Measurements from ENCODE around the gene SURF4.
"Not testable (repeated sequence)": the region's sequence is repeated elsewhere in the genome, so short reads cannot be mapped to it uniquely, and the experiment has no call there.

SURF4 gene

GRCh38 chr9:133327834-133328484 is 47.9 kb downstream of the SURF4 start:
- H3K9ac ChIP-seq (ENCODE audit: low read depth in 1 of 2, low read length in 2 of 2), result no peak overlapping the region
- H3K27me3 ChIP-seq (ENCODE audit: control insufficient read depth in 2 of 2, insufficient read depth in 2 of 2, low read length in 2 of 2), result no peaks in the 10 kb centered on the region
- peaks cover 0 to under 1% of the 10 kb centered on the region in 2 donors for H3K4me1 ChIP-seq (ENCODE audit: control insufficient read depth in 2 of 2, insufficient read depth in 2 of 2, low read length in 2 of 2)
- no peaks in the 10 kb centered on the region for H3K9me3 ChIP-seq (ENCODE audit: control insufficient read depth in 2 of 2, low read length in 2 of 2)
- no peak overlapping the region for H3K4me3 ChIP-seq (ENCODE audit: low read length in 2 of 2)
- peaks cover 20 to 23% of the 10 kb centered on the region in 2 donors for H3K36me3 ChIP-seq (ENCODE audit: control insufficient read depth in 2 of 2, insufficient read depth in 2 of 2, low read length in 2 of 2)
- H3K27ac ChIP-seq (ENCODE audit: low read depth in 2 of 2, low read length in 2 of 2), result no peak overlapping the region

- H3K9me3 ChIP-seq (ENCODE audit: control insufficient read depth in 2 of 2, low read length in 2 of 2); H3K9ac ChIP-seq (ENCODE audit: low read depth in 1 of 2, low read length in 2 of 2); H3K27me3 ChIP-seq (ENCODE audit: control insufficient read depth in 2 of 2, insufficient read depth in 2 of 2, low read length in 2 of 2); H3K27ac ChIP-seq (ENCODE audit: low read depth in 2 of 2, low read length in 2 of 2); H3K4me3 ChIP-seq (ENCODE audit: low read length in 2 of 2); H3K4me1 ChIP-seq (ENCODE audit: control insufficient read depth in 2 of 2, insufficient read depth in 2 of 2, low read length in 2 of 2): not testable (repeated sequence)
- H3K36me3 ChIP-seq (ENCODE audit: control insufficient read depth in 2 of 2, insufficient read depth in 2 of 2, low read length in 2 of 2), result peaks cover 11 to 14% of the 10 kb centered on the region in 2 donors
Measured at GRCh38 chr9:133327021-133327420, 48.8 kb downstream of the SURF4 start.

GRCh38 chr9:133323991-133324703 is 51.7 kb downstream of the SURF4 start:
- no peaks in the 10 kb centered on the region for H3K9me3 ChIP-seq (ENCODE audit: control insufficient read depth in 2 of 2, low read length in 2 of 2)
- H3K9ac ChIP-seq (ENCODE audit: low read depth in 1 of 2, low read length in 2 of 2), result no peak overlapping the region
- no peaks in the 10 kb centered on the region for H3K4me1 ChIP-seq (ENCODE audit: control insufficient read depth in 2 of 2, insufficient read depth in 2 of 2, low read length in 2 of 2)
- no peak overlapping the region for H3K4me3 ChIP-seq (ENCODE audit: low read length in 2 of 2)
- no peak overlapping the region for H3K27ac ChIP-seq (ENCODE audit: low read depth in 2 of 2, low read length in 2 of 2)
- H3K36me3 ChIP-seq (ENCODE audit: control insufficient read depth in 2 of 2, insufficient read depth in 2 of 2, low read length in 2 of 2), result no peaks in the 10 kb centered on the region
- H3K27me3 ChIP-seq (ENCODE audit: control insufficient read depth in 2 of 2, insufficient read depth in 2 of 2, low read length in 2 of 2), result no peaks in the 10 kb centered on the region

GRCh38 chr9:133323211-133323610 is 52.6 kb downstream of the SURF4 start:
- Histone ChIP-seq H3K36me3 (ENCODE audit: control insufficient read depth in 2 of 2, insufficient read depth in 2 of 2, low read length in 2 of 2) (no peaks in the 10 kb centered on the region), H3K9ac (ENCODE audit: low read depth in 1 of 2, low read length in 2 of 2) (no peak overlapping the region), H3K4me1 (ENCODE audit: control insufficient read depth in 2 of 2, insufficient read depth in 2 of 2, low read length in 2 of 2) (no peaks in the 10 kb centered on the region), H3K27me3 (ENCODE audit: control insufficient read depth in 2 of 2, insufficient read depth in 2 of 2, low read length in 2 of 2) (no peaks in the 10 kb centered on the region), H3K27ac (ENCODE audit: low read depth in 2 of 2, low read length in 2 of 2) (no peak overlapping the region), H3K9me3 (ENCODE audit: control insufficient read depth in 2 of 2, low read length in 2 of 2) (no peaks in the 10 kb centered on the region), H3K4me3 (ENCODE audit: low read length in 2 of 2) (no peak overlapping the region)

GRCh38 chr9:133322701-133323100 is 53.2 kb downstream of the SURF4 start:
- no peaks in the 10 kb centered on the region for H3K36me3 ChIP-seq (ENCODE audit: control insufficient read depth in 2 of 2, insufficient read depth in 2 of 2, low read length in 2 of 2)
- no peak overlapping the region for H3K27ac ChIP-seq (ENCODE audit: low read depth in 2 of 2, low read length in 2 of 2)
- H3K27me3 ChIP-seq (ENCODE audit: control insufficient read depth in 2 of 2, insufficient read depth in 2 of 2, low read length in 2 of 2), result no peaks in the 10 kb centered on the region
- no peak overlapping the region for H3K4me3 ChIP-seq (ENCODE audit: low read length in 2 of 2)
- no peak overlapping the region for H3K9ac ChIP-seq (ENCODE audit: low read depth in 1 of 2, low read length in 2 of 2)
- H3K4me1 ChIP-seq (ENCODE audit: control insufficient read depth in 2 of 2, insufficient read depth in 2 of 2, low read length in 2 of 2), result no peaks in the 10 kb centered on the region
- no peaks in the 10 kb centered on the region for H3K9me3 ChIP-seq (ENCODE audit: control insufficient read depth in 2 of 2, low read length in 2 of 2)

- Histone ChIP-seq H3K9me3 (ENCODE audit: control insufficient read depth in 2 of 2, low read length in 2 of 2) (no peaks in the 10 kb centered on the region), H3K36me3 (ENCODE audit: control insufficient read depth in 2 of 2, insufficient read depth in 2 of 2, low read length in 2 of 2) (no peaks in the 10 kb centered on the region), H3K4me1 (ENCODE audit: control insufficient read depth in 2 of 2, insufficient read depth in 2 of 2, low read length in 2 of 2) (no peaks in the 10 kb centered on the region), H3K27me3 (ENCODE audit: control insufficient read depth in 2 of 2, insufficient read depth in 2 of 2, low read length in 2 of 2) (no peaks in the 10 kb centered on the region), H3K27ac (ENCODE audit: low read depth in 2 of 2, low read length in 2 of 2) (no peak overlapping the region), H3K9ac (ENCODE audit: low read depth in 1 of 2, low read length in 2 of 2) (no peak overlapping the region), H3K4me3 (ENCODE audit: low read length in 2 of 2) (no peak overlapping the region)
Measured at GRCh38 chr9:133321411-133321935, 54.4 kb downstream of the SURF4 start.

GRCh38 chr9:133320421-133320881 is 55.4 kb downstream of the SURF4 start:
- Histone ChIP-seq H3K36me3 (ENCODE audit: control insufficient read depth in 2 of 2, insufficient read depth in 2 of 2, low read length in 2 of 2) (no peaks in the 10 kb centered on the region), H3K9me3 (ENCODE audit: control insufficient read depth in 2 of 2, low read length in 2 of 2) (no peaks in the 10 kb centered on the region), H3K27me3 (ENCODE audit: control insufficient read depth in 2 of 2, insufficient read depth in 2 of 2, low read length in 2 of 2) (no peaks in the 10 kb centered on the region), H3K4me3 (ENCODE audit: low read length in 2 of 2) (no peak overlapping the region), H3K9ac (ENCODE audit: low read depth in 1 of 2, low read length in 2 of 2) (no peak overlapping the region), H3K27ac (ENCODE audit: low read depth in 2 of 2, low read length in 2 of 2) (no peak overlapping the region), H3K4me1 (ENCODE audit: control insufficient read depth in 2 of 2, insufficient read depth in 2 of 2, low read length in 2 of 2) (no peaks in the 10 kb centered on the region)

GRCh38 chr9:133317551-133317950 is 58.3 kb downstream of the SURF4 start:
- H3K27ac ChIP-seq (ENCODE audit: low read depth in 2 of 2, low read length in 2 of 2); H3K4me3 ChIP-seq (ENCODE audit: low read length in 2 of 2); H3K9ac ChIP-seq (ENCODE audit: low read depth in 1 of 2, low read length in 2 of 2); H3K4me1 ChIP-seq (ENCODE audit: control insufficient read depth in 2 of 2, insufficient read depth in 2 of 2, low read length in 2 of 2); H3K36me3 ChIP-seq (ENCODE audit: control insufficient read depth in 2 of 2, insufficient read depth in 2 of 2, low read length in 2 of 2); H3K9me3 ChIP-seq (ENCODE audit: control insufficient read depth in 2 of 2, low read length in 2 of 2); H3K27me3 ChIP-seq (ENCODE audit: control insufficient read depth in 2 of 2, insufficient read depth in 2 of 2, low read length in 2 of 2): not testable (repeated sequence)

- Histone ChIP-seq H3K9ac (ENCODE audit: low read depth in 1 of 2, low read length in 2 of 2) (no peak overlapping the region), H3K36me3 (ENCODE audit: control insufficient read depth in 2 of 2, insufficient read depth in 2 of 2, low read length in 2 of 2) (no peaks in the 10 kb centered on the region), H3K4me3 (ENCODE audit: low read length in 2 of 2) (no peak overlapping the region), H3K4me1 (ENCODE audit: control insufficient read depth in 2 of 2, insufficient read depth in 2 of 2, low read length in 2 of 2) (no peaks in the 10 kb centered on the region), H3K9me3 (ENCODE audit: control insufficient read depth in 2 of 2, low read length in 2 of 2) (no peaks in the 10 kb centered on the region), H3K27ac (ENCODE audit: low read depth in 2 of 2, low read length in 2 of 2) (no peak overlapping the region), H3K27me3 (ENCODE audit: control insufficient read depth in 2 of 2, insufficient read depth in 2 of 2, low read length in 2 of 2) (no peaks in the 10 kb centered on the region)
Measured at GRCh38 chr9:133315997-133316396, 59.9 kb downstream of the SURF4 start.
